Activated naive CD8-positive, alpha-beta T cell treated with anti-CD3 and anti-CD28 coated beads, Interleukin-2, amount 50 U/mL, for 16 hours (primary cell): ENCODE results near the gene ATG4C.

Experiments used
- DNase-seq: peaks from one replicate; pipeline ENCODE4 v3.0.0-alpha.2; 2020; ENCODE audit warnings: low read depth, low spot score

ATG4C gene

GRCh38 chr1:62904856-62905225 is 120.9 kb downstream of the ATG4C start:
- DNase-seq: no peak

- DNase-seq: no peak
These were observed 121.4 kb downstream of the ATG4C start for GRCh38 chr1:62905309-62905708.

- no peak for DNase-seq
These were observed 121.9 kb downstream of the ATG4C start for GRCh38 chr1:62905872-62906271.

GRCh38 chr1:62906428-62906886 is 122.5 kb downstream of the ATG4C start:
- DNase-seq: no peak

GRCh38 chr1:62908168-62908695 is 124.3 kb downstream of the ATG4C start:
- no peak for DNase-seq

- DNase-seq: no peak
These were observed 128.2 kb downstream of the ATG4C start for GRCh38 chr1:62912028-62912638.
